ENCODE data around the gene KNDC1.

Gene KNDC1

GRCh38 chr10:133238466-133238804, 78.4 kb downstream of the KNDC1 start:
- Histone ChIP-seq H3K4me1 (ENCODE audit: control insufficient read depth in 1 of 2, insufficient read depth in 2 of 2, low read length in 2 of 2) (peaks cover 0 to 30% of the 10 kb centered on the region in 2 donors), H3K4me3 (ENCODE audit: low read depth in 1 of 2, low read length in 2 of 2) (no peak overlapping the region), H3K9me3 (ENCODE audit: control insufficient read depth in 1 of 2, low read length in 2 of 2) (no peaks in the 10 kb centered on the region), H3K36me3 (ENCODE audit: control insufficient read depth in 1 of 2, insufficient read depth in 2 of 2, low read length in 2 of 2) (no peaks in the 10 kb centered on the region), H3K27ac (ENCODE audit: low read length) (no peak overlapping the region), H3K27me3 (ENCODE audit: low read depth, low read length) (peaks cover 5% of the 10 kb centered on the region)

DNA sequence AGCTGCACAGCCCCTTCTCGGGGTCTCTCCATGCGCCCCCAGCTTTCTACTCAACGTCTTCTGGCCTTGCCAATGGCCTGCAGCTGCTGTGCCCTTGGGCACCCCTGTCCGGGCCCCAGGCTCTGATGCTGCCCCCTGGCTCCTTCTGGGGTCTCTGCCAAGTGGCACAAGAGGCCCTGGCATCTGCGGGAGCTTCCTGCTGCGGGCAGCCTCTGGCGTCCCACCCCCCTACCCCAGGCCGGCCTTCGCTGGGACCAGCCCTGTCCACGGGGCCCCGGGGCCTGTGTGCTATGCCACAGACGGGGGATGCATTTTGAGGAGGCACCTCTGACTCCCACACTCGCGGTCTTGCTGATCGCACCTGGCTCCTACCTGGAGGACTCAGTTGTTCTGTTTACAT, 80.0 kb downstream of the KNDC1 start:
- Histone ChIP-seq H3K36me3 (ENCODE audit: control insufficient read depth in 1 of 2, insufficient read depth in 2 of 2, low read length in 2 of 2) (no peaks in the 10 kb centered on the region), H3K27me3 (ENCODE audit: low read depth, low read length) (peaks cover 8% of the 10 kb centered on the region), H3K4me1 (ENCODE audit: control insufficient read depth in 1 of 2, insufficient read depth in 2 of 2, low read length in 2 of 2) (peaks cover 0 to 30% of the 10 kb centered on the region in 2 donors), H3K4me3 (ENCODE audit: low read depth in 1 of 2, low read length in 2 of 2) (no peak overlapping the region), H3K27ac (ENCODE audit: low read length) (no peak overlapping the region), H3K9me3 (ENCODE audit: control insufficient read depth in 1 of 2, low read length in 2 of 2) (no peaks in the 10 kb centered on the region)

DNA sequence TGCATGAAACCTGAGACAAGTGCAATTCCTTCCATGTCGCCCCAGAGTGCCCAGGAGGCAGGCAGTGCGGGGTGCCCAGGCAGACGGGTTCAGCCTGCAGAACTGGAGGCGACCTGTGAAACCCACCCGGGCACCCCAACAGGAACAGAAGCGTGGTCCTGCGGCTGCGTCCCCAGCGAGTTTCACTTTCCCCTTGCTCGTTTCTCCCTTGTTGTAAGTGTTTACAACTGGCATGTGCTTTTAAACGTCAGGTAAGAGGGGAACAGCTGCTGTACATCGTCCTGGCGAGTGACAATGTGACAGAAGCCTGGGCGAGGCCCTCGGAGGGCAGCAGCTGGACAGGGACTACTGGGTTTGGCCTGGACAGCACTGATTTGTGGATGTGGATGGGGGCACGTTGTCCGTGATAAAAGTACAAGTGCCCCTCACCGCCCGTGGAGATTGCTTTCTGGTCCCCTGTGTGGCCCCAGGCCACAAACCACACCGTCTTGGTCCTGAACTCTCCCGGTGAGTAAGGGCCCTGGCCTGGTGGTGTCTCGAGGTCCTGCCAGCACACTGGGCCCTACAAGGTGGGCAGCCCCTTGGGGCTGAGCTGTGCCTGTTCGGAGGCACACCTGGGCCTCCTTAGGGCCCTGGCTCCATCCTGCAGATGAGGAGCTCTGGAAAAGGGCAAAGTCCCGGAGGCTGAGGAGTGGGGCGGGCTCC, 81.6 kb downstream of the KNDC1 start:
- Histone ChIP-seq H3K4me3 (ENCODE audit: low read depth in 1 of 2, low read length in 2 of 2) (peak overlapping the region in 1 of 2 donors; percentile 37), H3K9me3 (ENCODE audit: control insufficient read depth in 1 of 2, low read length in 2 of 2) (no peaks in the 10 kb centered on the region), H3K36me3 (ENCODE audit: control insufficient read depth in 1 of 2, insufficient read depth in 2 of 2, low read length in 2 of 2) (no peaks in the 10 kb centered on the region), H3K27ac (ENCODE audit: low read length) (no peak overlapping the region), H3K27me3 (ENCODE audit: low read depth, low read length) (peaks cover 18% of the 10 kb centered on the region), H3K4me1 (ENCODE audit: control insufficient read depth in 1 of 2, insufficient read depth in 2 of 2, low read length in 2 of 2) (peaks cover 0 to 15% of the 10 kb centered on the region in 2 donors)

GRCh38 chr10:133242611-133243356, 82.8 kb downstream of the KNDC1 start:
- Histone ChIP-seq H3K27me3 (ENCODE audit: low read depth, low read length) (peaks cover 22% of the 10 kb centered on the region), H3K9me3 (ENCODE audit: control insufficient read depth in 1 of 2, low read length in 2 of 2) (no peaks in the 10 kb centered on the region), H3K36me3 (ENCODE audit: control insufficient read depth in 1 of 2, insufficient read depth in 2 of 2, low read length in 2 of 2) (no peaks in the 10 kb centered on the region), H3K27ac (ENCODE audit: low read length) (no peak overlapping the region), H3K4me1 (ENCODE audit: control insufficient read depth in 1 of 2, insufficient read depth in 2 of 2, low read length in 2 of 2) (peaks cover 0 to 4% of the 10 kb centered on the region in 2 donors), H3K4me3 (ENCODE audit: low read depth in 1 of 2, low read length in 2 of 2) (no peak overlapping the region)

DNA sequence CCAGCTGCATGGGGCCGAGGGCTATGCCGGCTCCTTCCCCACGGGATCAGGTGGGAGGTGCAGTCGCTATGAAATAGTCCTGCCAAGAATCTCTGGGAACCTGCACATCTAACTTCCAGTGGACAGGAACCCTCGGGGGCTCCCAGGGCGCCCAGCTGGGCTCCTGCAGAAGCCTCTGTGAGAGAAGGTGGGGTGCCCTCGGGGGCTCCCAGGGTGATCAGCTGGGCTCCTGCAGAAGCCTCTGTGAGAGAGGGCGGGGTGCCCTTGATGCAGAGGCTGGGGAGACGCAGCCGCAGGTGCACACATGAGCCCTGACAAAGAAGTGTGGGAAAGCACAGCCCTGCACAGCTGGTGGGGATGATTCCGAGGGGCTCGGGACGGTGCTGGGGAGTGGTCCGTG, 83.6 kb downstream of the KNDC1 start:
- no peaks in the 10 kb centered on the region for H3K36me3 ChIP-seq (ENCODE audit: control insufficient read depth in 1 of 2, insufficient read depth in 2 of 2, low read length in 2 of 2)
- no peaks in the 10 kb centered on the region for H3K4me1 ChIP-seq (ENCODE audit: control insufficient read depth in 1 of 2, insufficient read depth in 2 of 2, low read length in 2 of 2)
- H3K27me3 ChIP-seq (ENCODE audit: low read depth, low read length) = peaks cover 20% of the 10 kb centered on the region
- no peak overlapping the region for H3K4me3 ChIP-seq (ENCODE audit: low read depth in 1 of 2, low read length in 2 of 2)
- H3K27ac ChIP-seq (ENCODE audit: low read length) = no peak overlapping the region
- H3K9me3 ChIP-seq (ENCODE audit: control insufficient read depth in 1 of 2, low read length in 2 of 2) = no peaks in the 10 kb centered on the region

- H3K4me3 ChIP-seq (ENCODE audit: low read depth in 1 of 2, low read length in 2 of 2) = no peak overlapping the region
- H3K4me1 ChIP-seq (ENCODE audit: control insufficient read depth in 1 of 2, insufficient read depth in 2 of 2, low read length in 2 of 2) = no peaks in the 10 kb centered on the region
- H3K9me3 ChIP-seq (ENCODE audit: control insufficient read depth in 1 of 2, low read length in 2 of 2) = no peaks in the 10 kb centered on the region
- H3K27ac ChIP-seq (ENCODE audit: low read length) = no peak overlapping the region
- H3K36me3 ChIP-seq (ENCODE audit: control insufficient read depth in 1 of 2, insufficient read depth in 2 of 2, low read length in 2 of 2) = no peaks in the 10 kb centered on the region
- H3K27me3 ChIP-seq (ENCODE audit: low read depth, low read length) = peaks cover 17% of the 10 kb centered on the region
These were observed 85.6 kb downstream of the KNDC1 start for GRCh38 chr10:133245439-133246235.

GRCh38 chr10:133246236-133246626, 86.2 kb downstream of the KNDC1 start:
- peaks cover 17% of the 10 kb centered on the region for H3K27me3 ChIP-seq (ENCODE audit: low read depth, low read length)
- H3K4me1 ChIP-seq (ENCODE audit: control insufficient read depth in 1 of 2, insufficient read depth in 2 of 2, low read length in 2 of 2) = no peaks in the 10 kb centered on the region
- no peak overlapping the region for H3K27ac ChIP-seq (ENCODE audit: low read length)
- no peaks in the 10 kb centered on the region for H3K36me3 ChIP-seq (ENCODE audit: control insufficient read depth in 1 of 2, insufficient read depth in 2 of 2, low read length in 2 of 2)
- H3K9me3 ChIP-seq (ENCODE audit: control insufficient read depth in 1 of 2, low read length in 2 of 2) = no peaks in the 10 kb centered on the region
- H3K4me3 ChIP-seq (ENCODE audit: low read depth in 1 of 2, low read length in 2 of 2) = no peak overlapping the region

- Histone ChIP-seq H3K9me3 (ENCODE audit: control insufficient read depth in 1 of 2, low read length in 2 of 2) (no peaks in the 10 kb centered on the region), H3K27me3 (ENCODE audit: low read depth, low read length) (peaks cover 17% of the 10 kb centered on the region), H3K36me3 (ENCODE audit: control insufficient read depth in 1 of 2, insufficient read depth in 2 of 2, low read length in 2 of 2) (no peaks in the 10 kb centered on the region), H3K27ac (ENCODE audit: low read length) (no peak overlapping the region), H3K4me1 (ENCODE audit: control insufficient read depth in 1 of 2, insufficient read depth in 2 of 2, low read length in 2 of 2) (no peaks in the 10 kb centered on the region), H3K4me3 (ENCODE audit: low read depth in 1 of 2, low read length in 2 of 2) (no peak overlapping the region)
These were observed 87.8 kb downstream of the KNDC1 start for GRCh38 chr10:133247681-133248333.

GRCh38 chr10:133248334-133248715, 88.3 kb downstream of the KNDC1 start:
- H3K4me3 ChIP-seq (ENCODE audit: low read depth in 1 of 2, low read length in 2 of 2) = no peak overlapping the region
- H3K27me3 ChIP-seq (ENCODE audit: low read depth, low read length) = peaks cover 17% of the 10 kb centered on the region
- no peak overlapping the region for H3K27ac ChIP-seq (ENCODE audit: low read length)
- H3K4me1 ChIP-seq (ENCODE audit: control insufficient read depth in 1 of 2, insufficient read depth in 2 of 2, low read length in 2 of 2) = no peaks in the 10 kb centered on the region
- no peaks in the 10 kb centered on the region for H3K36me3 ChIP-seq (ENCODE audit: control insufficient read depth in 1 of 2, insufficient read depth in 2 of 2, low read length in 2 of 2)
- H3K9me3 ChIP-seq (ENCODE audit: control insufficient read depth in 1 of 2, low read length in 2 of 2) = no peaks in the 10 kb centered on the region

DNA sequence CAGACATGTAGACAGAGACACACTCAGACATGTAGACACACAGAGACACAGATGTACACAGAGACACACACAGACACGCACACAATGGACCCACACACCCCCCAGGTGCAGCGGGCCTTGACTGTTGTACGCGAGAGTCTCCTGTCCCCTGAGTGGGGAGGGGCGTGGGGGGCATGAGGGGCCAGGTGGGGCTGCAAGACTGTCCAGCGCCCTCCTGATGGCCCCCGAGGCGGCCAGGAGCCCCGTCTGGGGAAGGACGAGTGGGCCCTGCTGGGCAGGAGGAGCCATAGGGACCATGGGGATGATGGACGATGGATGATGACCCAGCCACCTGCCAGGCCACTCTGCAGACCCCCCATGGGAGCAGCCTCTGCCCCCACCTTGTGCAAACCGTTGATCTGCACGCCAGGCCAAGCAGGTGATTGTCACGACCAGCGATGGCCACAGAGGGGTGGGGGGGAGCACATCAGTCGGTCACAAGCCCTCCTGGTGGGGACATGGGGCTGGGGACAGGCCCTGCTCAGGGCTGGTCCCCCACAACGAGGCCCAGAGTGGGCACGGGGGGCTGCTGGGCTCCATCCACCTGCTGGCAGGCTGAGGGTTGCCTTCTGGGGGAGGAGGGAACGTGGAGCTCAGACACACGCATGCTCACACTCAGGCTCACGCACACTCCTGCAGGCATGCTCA, 89.2 kb downstream of the KNDC1 start:
- no peak overlapping the region for H3K27ac ChIP-seq (ENCODE audit: low read length)
- H3K4me3 ChIP-seq (ENCODE audit: low read depth in 1 of 2, low read length in 2 of 2) = no peak overlapping the region
- no peaks in the 10 kb centered on the region for H3K9me3 ChIP-seq (ENCODE audit: control insufficient read depth in 1 of 2, low read length in 2 of 2)
- H3K4me1 ChIP-seq (ENCODE audit: control insufficient read depth in 1 of 2, insufficient read depth in 2 of 2, low read length in 2 of 2) = no peaks in the 10 kb centered on the region
- no peaks in the 10 kb centered on the region for H3K36me3 ChIP-seq (ENCODE audit: control insufficient read depth in 1 of 2, insufficient read depth in 2 of 2, low read length in 2 of 2)
- peaks cover 17% of the 10 kb centered on the region for H3K27me3 ChIP-seq (ENCODE audit: low read depth, low read length)

Data from muscle layer of duodenum (tissue), 2 donors.